Fibroblast of villous mesenchyme (primary cell): ENCODE measurements around the gene ZFYVE28. TPM values are rescaled to one million over a fixed set of nuclear protein-coding genes. Genes with fewer than 3 reads are reported as not detected.

Source experiments
- DNase-seq: peaks from one replicate; pipeline ENCODE4 v3.0.0-alpha.2; 2010; ENCODE audit warnings: low read depth
- H3K4me3 ChIP-seq: 2 replicates; pipeline ENCODE4 v1.5.1; 2011; ENCODE audit warnings: low read depth, mild to moderate bottlenecking, low read length
- CTCF ChIP-seq: IDR thresholded peaks from 2 replicates; pipeline ENCODE4 v1.5.1; 2012; ENCODE audit warnings: low read depth, mild to moderate bottlenecking, low read length; ENCODE audit not compliant: insufficient read depth
- total RNA-seq: library from RNA; depleted of rRNA; stranded (reverse); fragments of >200 nt; gene quantifications from 2 replicates; pipeline ENCODE4 v1.2.3, GENCODE V29; 2012

ZFYVE28 gene
- total RNA-seq, 1 donor, result 12.1 TPM

- no peak overlapping the region for H3K4me3 ChIP-seq
- DNase-seq, result no peak
- no peak for TF ChIP-seq CTCF
Observed at GRCh38 chr4:2250357-2251072, 167.9 kb downstream of the ZFYVE28 start.

DNA sequence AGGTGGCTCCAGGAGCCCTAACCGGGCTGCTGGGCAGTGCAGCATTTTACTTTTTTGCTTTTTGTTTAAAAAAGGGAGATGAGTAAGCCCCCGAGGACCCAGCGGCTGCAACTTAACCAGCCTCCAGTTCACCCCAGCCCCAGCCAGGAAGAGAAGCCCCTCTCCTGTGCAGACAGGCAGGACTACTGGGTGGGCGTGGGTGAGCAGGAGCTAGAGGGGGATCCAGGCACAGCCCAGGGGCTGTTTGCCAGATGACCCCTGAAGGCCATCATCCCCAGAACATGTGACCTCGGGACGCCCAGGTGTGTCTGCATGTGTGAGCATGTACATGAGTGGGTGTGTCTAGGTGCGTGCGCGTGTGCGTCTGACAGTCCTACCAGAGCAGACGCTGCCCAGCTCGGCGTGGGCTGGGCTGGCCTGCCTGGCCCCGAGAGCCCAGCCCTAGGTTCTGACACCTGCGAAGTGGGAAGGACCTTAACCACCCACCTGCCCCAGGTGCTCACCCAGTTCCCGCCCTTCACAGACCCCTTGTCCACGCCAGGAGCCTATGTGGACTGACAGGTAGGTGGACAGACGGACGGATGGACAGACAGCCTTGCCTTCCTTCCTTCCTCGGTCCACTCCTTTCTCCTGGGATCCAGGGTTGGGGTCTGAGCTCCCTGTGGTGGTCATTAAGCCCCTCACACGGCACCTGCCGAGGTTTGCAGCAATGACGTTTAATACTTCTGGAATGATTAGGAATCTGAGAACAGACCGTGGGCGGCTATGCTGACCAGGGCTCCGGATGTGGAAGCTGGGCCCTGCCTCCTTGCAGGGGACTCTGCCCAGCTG is 168.7 kb downstream of the ZFYVE28 start:
- no peak for TF ChIP-seq CTCF
- H3K4me3 ChIP-seq, result no peak overlapping the region
- DNase-seq, result no peak

DNA sequence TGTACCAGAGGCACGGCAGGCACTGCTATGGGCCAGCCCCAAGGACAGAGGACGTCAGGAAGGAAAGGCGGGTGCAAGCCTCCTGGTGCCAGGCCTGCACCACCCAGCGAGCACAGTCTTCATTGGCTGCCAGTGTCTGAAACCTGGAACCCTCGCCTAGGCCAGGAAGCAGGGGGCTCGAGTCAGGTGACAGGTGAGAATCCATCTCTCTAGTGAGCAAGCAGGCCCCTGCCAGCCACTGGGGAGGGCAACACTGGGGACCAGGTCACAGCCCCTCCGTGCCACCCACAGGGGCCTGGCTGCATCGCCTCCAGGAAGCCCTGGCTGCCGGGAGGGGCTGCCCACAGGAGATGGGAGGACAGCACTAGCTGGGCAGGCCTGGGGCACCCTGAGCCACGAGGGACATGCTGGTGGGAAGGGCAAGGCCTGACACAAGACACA is 169.6 kb downstream of the ZFYVE28 start:
- no peak for TF ChIP-seq CTCF
- no peak for DNase-seq
- H3K4me3 ChIP-seq, result no peak overlapping the region

DNA sequence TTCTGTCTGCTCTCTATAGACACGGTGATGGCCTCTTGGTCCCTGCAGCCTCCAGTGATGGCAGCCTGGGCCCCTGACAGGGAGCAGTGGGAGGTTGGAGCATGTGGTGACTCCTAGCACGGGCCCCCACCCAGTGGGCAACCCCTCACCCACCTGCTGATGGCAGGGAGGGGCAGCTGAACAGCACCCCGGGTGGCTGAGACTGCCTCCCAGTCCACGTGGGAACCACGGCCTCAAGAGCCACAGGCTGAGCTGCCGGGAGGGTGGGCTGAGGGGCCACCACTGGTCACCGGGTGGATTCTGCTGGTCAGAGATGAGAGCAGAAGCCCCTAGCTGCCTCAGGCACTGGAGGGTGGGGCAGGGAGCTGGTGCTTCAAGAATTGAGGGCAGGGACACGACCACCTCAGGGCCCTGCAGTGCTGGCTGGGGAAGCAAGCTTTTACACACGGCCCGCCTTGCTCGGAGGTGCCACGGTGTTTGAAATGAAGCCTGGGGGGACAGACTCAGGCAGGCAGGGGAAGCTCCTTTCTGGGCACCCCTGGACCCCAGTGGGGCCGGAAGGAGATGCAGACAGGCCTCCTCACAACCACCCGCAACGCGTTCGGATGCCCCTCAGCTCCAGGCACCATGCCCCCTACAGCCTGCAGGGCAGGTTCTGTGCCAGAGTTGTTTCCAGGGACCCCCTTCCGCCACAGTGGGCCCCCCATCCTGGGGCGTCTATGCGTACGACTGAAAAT is 170.2 kb downstream of the ZFYVE28 start:
- DNase-seq, result no peak
- no peak overlapping the region for H3K4me3 ChIP-seq
- TF ChIP-seq CTCF, result no peak

DNA sequence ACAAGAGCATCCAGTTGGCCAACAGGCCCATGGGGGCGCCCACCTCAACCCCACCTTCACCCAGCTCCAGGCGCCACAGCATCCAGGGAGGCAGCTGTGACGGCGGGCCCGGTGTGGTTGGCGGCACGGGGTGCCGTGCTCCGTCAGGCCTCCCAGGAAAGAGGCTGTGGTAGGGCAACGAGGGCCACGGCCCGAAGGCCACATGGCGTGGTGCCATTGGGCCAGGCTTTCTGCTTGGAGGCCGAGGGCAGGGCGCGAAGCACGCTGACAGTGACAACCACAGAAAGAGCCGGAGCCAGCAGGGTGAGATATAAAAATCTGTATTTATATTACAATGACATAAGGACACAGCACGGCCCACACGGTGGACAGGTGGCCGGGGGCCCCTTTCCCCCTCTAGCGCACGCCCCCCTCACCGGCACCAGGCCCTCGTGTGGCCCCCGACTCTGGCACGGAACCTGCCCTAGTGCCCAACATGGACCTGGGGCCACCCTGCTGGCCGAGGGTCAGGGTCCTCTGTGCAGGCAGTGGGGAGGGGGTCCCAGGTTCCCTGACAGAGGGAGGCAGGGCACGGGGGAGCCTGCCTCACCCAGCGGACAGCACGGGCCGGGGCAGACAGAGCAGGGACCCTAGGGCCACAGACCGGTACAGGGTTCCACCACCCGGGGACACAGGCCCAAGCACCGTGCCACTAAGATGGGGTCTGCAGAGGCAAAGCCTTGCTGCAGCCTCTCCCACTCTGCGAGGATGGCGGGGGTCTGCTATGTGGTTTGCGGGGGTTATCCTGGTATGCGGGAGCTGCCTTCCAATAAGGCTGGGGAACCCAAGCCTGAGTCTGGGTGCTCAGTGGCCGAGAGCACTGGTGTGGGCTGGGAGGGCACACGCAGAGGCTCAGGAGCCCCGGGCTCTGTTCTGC is 171.1 kb downstream of the ZFYVE28 start:
- TF ChIP-seq CTCF, result no peak
- no peak for DNase-seq
- no peak overlapping the region for H3K4me3 ChIP-seq

GRCh38 chr4:2246384-2247127 is 171.9 kb downstream of the ZFYVE28 start:
- H3K4me3 ChIP-seq, result no peak overlapping the region
- no peak for DNase-seq
- TF ChIP-seq CTCF, result no peak
